ENCODE results near the gene GALNT14.

Gene GALNT14

DNA sequence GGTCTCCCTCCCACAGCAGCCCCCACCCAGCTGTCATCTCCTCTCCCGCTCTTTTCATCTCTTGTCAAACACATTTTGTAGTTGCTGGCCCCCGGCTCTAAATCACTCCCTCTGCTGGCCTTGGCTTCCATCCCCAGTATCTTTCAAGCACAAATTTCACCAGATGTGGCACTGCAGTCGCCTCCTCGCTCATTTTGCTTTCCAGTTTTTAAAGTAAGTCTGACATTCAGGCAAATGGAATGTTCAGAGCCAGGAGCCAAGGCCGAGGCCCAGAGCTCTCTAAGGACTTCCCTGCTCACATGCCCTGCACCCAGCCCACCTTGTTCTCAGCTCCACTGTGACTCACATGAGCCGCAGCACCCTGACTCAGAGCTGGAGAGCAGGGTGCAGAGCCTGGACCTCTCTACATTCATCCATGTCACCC lies 158.4 kb downstream of the GALNT14 start:
- Histone ChIP-seq H3K27ac (ENCODE audit: low read length) (no peak overlapping the region), H3K4me2 (ENCODE audit: low read depth, low read length) (no peak overlapping the region), H3F3A (ENCODE audit: insufficient read depth, low read length) (no peaks in the 10 kb centered on the region), H3K4me3 (ENCODE audit: low read length) (no peak overlapping the region), H3K9me2 (replicated peaks; ENCODE audit: insufficient read depth, low read length) (no peaks in the 10 kb centered on the region), H3K79me2 (ENCODE audit: low read length) (no peaks in the 10 kb centered on the region), H3K4me1 (ENCODE audit: low read length) (no peaks in the 10 kb centered on the region), H3K36me3 (replicated peaks; ENCODE audit: insufficient read depth, low read length) (no peaks in the 10 kb centered on the region), H3K9me3 (replicated peaks; ENCODE audit: insufficient read depth, low read length) (no peaks in the 10 kb centered on the region), H3K9ac (ENCODE audit: low read length) (no peak overlapping the region), H4K20me1 (ENCODE audit: insufficient read depth, low read length) (no peaks in the 10 kb centered on the region), H3K27me3 (replicated peaks; ENCODE audit: insufficient read depth, low read length) (no peaks in the 10 kb centered on the region), H2AFZ (ENCODE audit: low read length) (no peak overlapping the region)
- TF ChIP-seq EZH2phosphoT487 (IDR thresholded peaks at IDR 0.05; ENCODE audit: low read length) = no peak
- TF ChIP-seq, protein P1, sequence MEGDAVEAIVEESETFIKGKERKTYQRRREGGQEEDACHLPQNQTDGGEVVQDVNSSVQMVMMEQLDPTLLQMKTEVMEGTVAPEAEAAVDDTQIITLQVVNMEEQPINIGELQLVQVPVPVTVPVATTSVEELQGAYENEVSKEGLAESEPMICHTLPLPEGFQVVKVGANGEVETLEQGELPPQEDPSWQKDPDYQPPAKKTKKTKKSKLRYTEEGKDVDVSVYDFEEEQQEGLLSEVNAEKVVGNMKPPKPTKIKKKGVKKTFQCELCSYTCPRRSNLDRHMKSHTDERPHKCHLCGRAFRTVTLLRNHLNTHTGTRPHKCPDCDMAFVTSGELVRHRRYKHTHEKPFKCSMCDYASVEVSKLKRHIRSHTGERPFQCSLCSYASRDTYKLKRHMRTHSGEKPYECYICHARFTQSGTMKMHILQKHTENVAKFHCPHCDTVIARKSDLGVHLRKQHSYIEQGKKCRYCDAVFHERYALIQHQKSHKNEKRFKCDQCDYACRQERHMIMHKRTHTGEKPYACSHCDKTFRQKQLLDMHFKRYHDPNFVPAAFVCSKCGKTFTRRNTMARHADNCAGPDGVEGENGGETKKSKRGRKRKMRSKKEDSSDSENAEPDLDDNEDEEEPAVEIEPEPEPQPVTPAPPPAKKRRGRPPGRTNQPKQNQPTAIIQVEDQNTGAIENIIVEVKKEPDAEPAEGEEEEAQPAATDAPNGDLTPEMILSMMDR (IDR thresholded peaks at IDR 0.05; ENCODE audit: low read length) = no peak
- no peak for TF ChIP-seq EZH2 (optimal IDR thresholded peaks at IDR 0.05; ENCODE audit: low read depth, low read length)
- DNase-seq = no peak

DNA sequence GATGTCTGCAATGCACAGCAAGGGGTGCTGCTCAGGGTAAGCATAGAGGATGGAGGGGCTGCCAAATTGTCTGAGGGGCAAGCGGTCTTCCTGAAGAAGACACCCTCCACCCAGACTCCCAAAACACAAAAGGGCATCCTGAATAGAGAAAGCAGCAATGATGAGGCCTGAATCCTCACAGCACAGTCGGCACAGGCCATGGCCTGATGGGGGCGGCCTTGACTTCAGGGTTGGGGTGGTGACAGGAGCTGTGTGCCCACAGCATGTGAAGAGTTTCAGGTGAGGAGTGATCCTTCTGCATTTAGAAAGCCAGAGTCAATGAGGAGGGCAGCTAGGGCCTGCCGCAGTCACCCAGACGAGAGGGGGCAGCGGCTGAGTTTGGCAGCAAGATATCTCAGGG lies 159.4 kb downstream of the GALNT14 start:
- Histone ChIP-seq H3K4me3 (ENCODE audit: low read length) (no peak overlapping the region), H3K9me3 (replicated peaks; ENCODE audit: insufficient read depth, low read length) (no peaks in the 10 kb centered on the region), H4K20me1 (ENCODE audit: insufficient read depth, low read length) (no peaks in the 10 kb centered on the region), H3F3A (ENCODE audit: insufficient read depth, low read length) (no peaks in the 10 kb centered on the region), H2AFZ (ENCODE audit: low read length) (no peak overlapping the region), H3K27me3 (replicated peaks; ENCODE audit: insufficient read depth, low read length) (no peaks in the 10 kb centered on the region), H3K4me1 (ENCODE audit: low read length) (no peaks in the 10 kb centered on the region), H3K9me2 (replicated peaks; ENCODE audit: insufficient read depth, low read length) (no peaks in the 10 kb centered on the region), H3K4me2 (ENCODE audit: low read depth, low read length) (no peak overlapping the region), H3K36me3 (replicated peaks; ENCODE audit: insufficient read depth, low read length) (no peaks in the 10 kb centered on the region), H3K9ac (ENCODE audit: low read length) (no peak overlapping the region), H3K27ac (ENCODE audit: low read length) (no peak overlapping the region), H3K79me2 (ENCODE audit: low read length) (no peaks in the 10 kb centered on the region)
- DNase-seq = no peak
- TF ChIP-seq, protein P1 (IDR thresholded peaks at IDR 0.05; ENCODE audit: low read length) = no peak
- TF ChIP-seq EZH2phosphoT487 (IDR thresholded peaks at IDR 0.05; ENCODE audit: low read length) (no peak), EZH2 (optimal IDR thresholded peaks at IDR 0.05; ENCODE audit: low read depth, low read length) (no peak)

- DNase-seq = no peak
- H3K4me2 ChIP-seq (ENCODE audit: low read depth, low read length) = no peak overlapping the region
- no peaks in the 10 kb centered on the region for H3K9me2 ChIP-seq (replicated peaks; ENCODE audit: insufficient read depth, low read length)
- H3K79me2 ChIP-seq (ENCODE audit: low read length) = no peaks in the 10 kb centered on the region
- no peak overlapping the region for H3K9ac ChIP-seq (ENCODE audit: low read length)
- no peaks in the 10 kb centered on the region for H3K36me3 ChIP-seq (replicated peaks; ENCODE audit: insufficient read depth, low read length)
- no peak overlapping the region for H3K4me3 ChIP-seq (ENCODE audit: low read length)
- no peaks in the 10 kb centered on the region for H3K9me3 ChIP-seq (replicated peaks; ENCODE audit: insufficient read depth, low read length)
- H3F3A ChIP-seq (ENCODE audit: insufficient read depth, low read length) = no peaks in the 10 kb centered on the region
- H3K27ac ChIP-seq (ENCODE audit: low read length) = no peak overlapping the region
- no peak for TF ChIP-seq EZH2phosphoT487 (IDR thresholded peaks at IDR 0.05; ENCODE audit: low read length)
- TF ChIP-seq, protein P1 (IDR thresholded peaks at IDR 0.05; ENCODE audit: low read length) = no peak
- no peak for TF ChIP-seq EZH2 (optimal IDR thresholded peaks at IDR 0.05; ENCODE audit: low read depth, low read length)
- no peaks in the 10 kb centered on the region for H3K4me1 ChIP-seq (ENCODE audit: low read length)
- H2AFZ ChIP-seq (ENCODE audit: low read length) = no peak overlapping the region
- no peaks in the 10 kb centered on the region for H3K27me3 ChIP-seq (replicated peaks; ENCODE audit: insufficient read depth, low read length)
- H4K20me1 ChIP-seq (ENCODE audit: insufficient read depth, low read length) = no peaks in the 10 kb centered on the region
Measured at GRCh38 chr2:30978044-30978443, 160.2 kb downstream of the GALNT14 start.
